H1 (cell line): ENCODE data around the gene CHRM1. TPM values are rescaled to one million over a fixed set of nuclear protein-coding genes. Genes with fewer than 3 reads are reported as not detected.

Source experiments
- ASH2L ChIP-seq: fragments of 200-600, 300-600 bp; sonication (generic); IDR thresholded peaks from one replicate; pipeline ENCODE4 v1.7.1; 2017; ENCODE audit warnings: low read length
- CBX5 ChIP-seq: fragments of 300-800, 300-1000 bp; sonication (generic); IDR thresholded peaks from 2 replicates; pipeline ENCODE4 v1.7.1; 2016; ENCODE audit warnings: antibody characterized with exemption, low read length, low read depth
- GABPA ChIP-seq: IDR thresholded peaks from 2 replicates; pipeline ENCODE4 v1.6.1; 2011; ENCODE audit warnings: mild to moderate bottlenecking, low read length, moderate library complexity, borderline replicate concordance; ENCODE audit not compliant: insufficient read depth
- RXRA ChIP-seq: IDR thresholded peaks from 2 replicates; pipeline ENCODE4 v1.6.1; 2011; ENCODE audit warnings: low read depth, mild to moderate bottlenecking, low read length, moderate library complexity; ENCODE audit not compliant: insufficient read depth
- SP1 ChIP-seq: IDR thresholded peaks from 2 replicates; pipeline ENCODE4 v1.6.1; 2011; ENCODE audit warnings: low read depth, low read length
- polyA plus RNA-seq, 7 experiments: library from polyadenylated mRNA; depleted of rRNA in 3 of 7; stranded (reverse) in 5 of 7; unstranded in 2 of 7; fragments of >200 nt in 5 of 7; fragments of 200-250 nt in 2 of 7; gene quantifications; 1 replicate in 5 of 7; 2 replicates in 1 of 7; 4 replicates in 1 of 7; pipeline versions ENCODE4 v1.2.1 to v1.2.3, GENCODE V29; 2011 to 2013; ENCODE audit warnings: missing spikeins in 2 of 7, mixed read lengths in 2 of 7
- total RNA-seq: library from RNA; stranded (reverse); fragmentation: NEBNext Ultra II Directional; extraction: Animal tissue kit (Norgen Biotek cat#: 25700); gene quantifications from 2 replicates; pipeline ENCODE4 v1.2.1, GENCODE V29; 2021
- TF ChIP-seq, protein P1 (sequence below): IDR thresholded peaks from 2 replicates; pipeline ENCODE4 v1.6.1; 2011; ENCODE audit warnings: low read depth, mild to moderate bottlenecking, low read length; ENCODE audit not compliant: insufficient read depth

Gene CHRM1
- total and polyA plus RNA-seq, 2 of the 8 experiments (the other 6 are each of a cell fraction or from before 2014, with no cell fraction given) = 0.08 TPM; not detected in 1

DNA sequence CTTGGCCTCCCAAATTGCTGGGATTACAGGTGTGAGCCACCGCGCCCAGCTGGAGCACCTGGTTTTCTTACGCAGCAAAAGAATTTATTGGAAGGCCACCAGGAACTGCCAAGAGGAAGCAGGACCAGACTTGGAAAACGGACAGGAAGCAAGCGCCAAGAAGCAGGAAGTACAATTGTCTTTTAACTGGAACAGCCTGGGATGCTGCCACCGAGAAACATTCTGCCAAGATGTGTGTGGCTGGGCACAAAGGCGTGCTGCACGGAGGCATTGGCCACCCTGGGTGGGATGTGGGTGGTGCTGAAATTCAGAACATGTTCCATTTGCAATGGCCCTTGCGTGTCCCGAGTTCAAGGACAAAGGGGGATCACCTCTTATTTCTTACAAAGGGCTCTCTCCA lies 25.1 kb downstream of the CHRM1 start (continued):
- TF ChIP-seq, protein P1, sequence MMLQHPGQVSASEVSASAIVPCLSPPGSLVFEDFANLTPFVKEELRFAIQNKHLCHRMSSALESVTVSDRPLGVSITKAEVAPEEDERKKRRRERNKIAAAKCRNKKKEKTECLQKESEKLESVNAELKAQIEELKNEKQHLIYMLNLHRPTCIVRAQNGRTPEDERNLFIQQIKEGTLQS = no peak
- TF ChIP-seq SP1 = no peak
- TF ChIP-seq CBX5 = no peak
- no peak for TF ChIP-seq RXRA
- no peak for TF ChIP-seq GABPA
- TF ChIP-seq ASH2L = no peak
